Neural crest cell (in vitro differentiated cells): Measurements from ENCODE around the gene CYBA. TPM values are rescaled to one million over a fixed set of nuclear protein-coding genes. Genes with fewer than 3 reads are reported as not detected.
A peak's percentile ranks its signal among the peaks of the same experiment; 100 is the strongest.

Source experiments
- DNase-seq: peaks from one replicate; pipeline ENCODE4 v3.0.0; 2021; ENCODE audit warnings: low read depth, mixed read lengths, low spot score
- H3K27ac Mint-ChIP-seq: one replicate; pipeline ENCODE4 v1.8.0; 2021; ENCODE audit warnings: mild to moderate bottlenecking, mixed read lengths; ENCODE audit not compliant: unreplicated experiment
- H3K27me3 Mint-ChIP-seq: 2 replicates; pipeline ENCODE4 v1.8.0; 2021; ENCODE audit warnings: low read depth, mild to moderate bottlenecking, mixed read lengths
- H3K36me3 Mint-ChIP-seq: 2 replicates; pipeline ENCODE4 v1.8.0; 2021; ENCODE audit warnings: low read depth, mild to moderate bottlenecking, mixed read lengths
- H3K4me1 Mint-ChIP-seq: 2 replicates; pipeline ENCODE4 v1.8.0; 2021; ENCODE audit warnings: mixed read lengths
- H3K4me3 Mint-ChIP-seq: one replicate; pipeline ENCODE4 v1.8.0; 2021; ENCODE audit warnings: mild to moderate bottlenecking, mixed read lengths
- H3K9me3 Mint-ChIP-seq: 2 replicates; pipeline ENCODE4 v1.8.0; 2021; ENCODE audit warnings: mixed read lengths
- total RNA-seq: library from RNA; stranded (reverse); gene quantifications from 2 replicates; pipeline ENCODE4 v1.2.1, GENCODE V29; 2021
- TF ChIP-seq, protein P1 (sequence below): fragments of 200-600 bp; sonication (generic); conservative IDR thresholded peaks from 2 replicates; pipeline ENCODE4 v1.5.0; 2021; ENCODE audit warnings: antibody characterized with exemption, mild to moderate bottlenecking

The CYBA gene
- total RNA-seq, 1 donor from 2014 or later = 22.3 TPM

- Mint-ChIP-seq H3K27me3 (no peaks in the 10 kb centered on the region), H3K36me3 (no peaks in the 10 kb centered on the region), H3K4me3 (no peak overlapping the region), H3K9me3 (no peaks in the 10 kb centered on the region), H3K4me1 (peaks cover 12% of the 10 kb centered on the region), H3K27ac (no peak overlapping the region)
- TF ChIP-seq, protein P1, sequence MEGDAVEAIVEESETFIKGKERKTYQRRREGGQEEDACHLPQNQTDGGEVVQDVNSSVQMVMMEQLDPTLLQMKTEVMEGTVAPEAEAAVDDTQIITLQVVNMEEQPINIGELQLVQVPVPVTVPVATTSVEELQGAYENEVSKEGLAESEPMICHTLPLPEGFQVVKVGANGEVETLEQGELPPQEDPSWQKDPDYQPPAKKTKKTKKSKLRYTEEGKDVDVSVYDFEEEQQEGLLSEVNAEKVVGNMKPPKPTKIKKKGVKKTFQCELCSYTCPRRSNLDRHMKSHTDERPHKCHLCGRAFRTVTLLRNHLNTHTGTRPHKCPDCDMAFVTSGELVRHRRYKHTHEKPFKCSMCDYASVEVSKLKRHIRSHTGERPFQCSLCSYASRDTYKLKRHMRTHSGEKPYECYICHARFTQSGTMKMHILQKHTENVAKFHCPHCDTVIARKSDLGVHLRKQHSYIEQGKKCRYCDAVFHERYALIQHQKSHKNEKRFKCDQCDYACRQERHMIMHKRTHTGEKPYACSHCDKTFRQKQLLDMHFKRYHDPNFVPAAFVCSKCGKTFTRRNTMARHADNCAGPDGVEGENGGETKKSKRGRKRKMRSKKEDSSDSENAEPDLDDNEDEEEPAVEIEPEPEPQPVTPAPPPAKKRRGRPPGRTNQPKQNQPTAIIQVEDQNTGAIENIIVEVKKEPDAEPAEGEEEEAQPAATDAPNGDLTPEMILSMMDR = no peak
- DNase-seq = no peak
Measured at GRCh38 chr16:88657371-88657770, 6.5 kb upstream of the CYBA start.

DNA sequence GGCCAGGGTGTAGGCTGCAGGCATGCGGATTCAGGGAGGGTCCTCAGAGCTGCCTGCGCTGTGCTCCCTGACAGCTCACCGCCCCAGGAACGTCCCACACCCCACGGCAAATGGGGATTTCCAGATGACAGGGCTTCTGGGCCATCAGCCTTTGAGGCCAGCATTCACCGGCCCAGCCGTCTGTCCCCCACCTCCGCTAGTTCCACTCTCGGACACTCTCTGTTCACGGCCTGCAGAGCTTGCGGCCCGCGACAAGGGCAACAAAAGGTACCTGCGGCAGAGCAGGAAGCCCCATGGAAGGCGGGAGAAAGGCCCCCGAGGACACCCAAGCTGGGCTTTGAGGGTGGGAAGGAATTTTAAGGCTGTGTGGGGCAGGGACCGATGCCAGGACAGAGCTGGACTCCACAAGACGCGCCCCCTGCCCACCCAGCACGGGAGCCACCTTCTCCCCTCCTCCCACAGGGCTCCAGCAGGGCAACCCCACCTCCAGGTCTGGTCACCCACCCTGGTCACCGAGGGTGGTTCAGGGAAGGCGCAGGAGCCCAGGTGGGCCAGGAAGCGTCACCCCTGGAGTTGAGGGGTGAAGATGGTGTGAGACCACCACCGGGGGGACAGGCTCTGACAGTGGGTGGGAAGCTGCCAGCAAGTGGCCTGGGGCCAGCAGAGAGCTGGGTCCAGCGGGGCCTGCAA lies 5.6 kb upstream of the CYBA start:
- H3K27me3 Mint-ChIP-seq = no peaks in the 10 kb centered on the region
- H3K4me1 Mint-ChIP-seq = peaks cover 7% of the 10 kb centered on the region
- TF ChIP-seq, protein P1 = no peak
- no peaks in the 10 kb centered on the region for H3K9me3 Mint-ChIP-seq
- DNase-seq = no peak
- H3K27ac Mint-ChIP-seq = no peak overlapping the region
- no peak overlapping the region for H3K4me3 Mint-ChIP-seq
- H3K36me3 Mint-ChIP-seq = no peaks in the 10 kb centered on the region

- Mint-ChIP-seq H3K4me1 (peaks cover 6% of the 10 kb centered on the region), H3K4me3 (no peak overlapping the region), H3K9me3 (no peaks in the 10 kb centered on the region), H3K36me3 (no peaks in the 10 kb centered on the region), H3K27me3 (no peaks in the 10 kb centered on the region), H3K27ac (no peak overlapping the region)
- TF ChIP-seq, protein P1 = no peak
- no peak for DNase-seq
Measured at GRCh38 chr16:88655733-88656281, 5.0 kb upstream of the CYBA start.

GRCh38 chr16:88655053-88655732 lies 4.3 kb upstream of the CYBA start:
- Mint-ChIP-seq H3K27ac (peak overlapping the region; percentile 71), H3K4me3 (no peak overlapping the region), H3K36me3 (no peaks in the 10 kb centered on the region), H3K27me3 (no peaks in the 10 kb centered on the region), H3K9me3 (no peaks in the 10 kb centered on the region), H3K4me1 (peaks cover 8% of the 10 kb centered on the region)
- TF ChIP-seq, protein P1 = no peak
- no peak for DNase-seq

DNA sequence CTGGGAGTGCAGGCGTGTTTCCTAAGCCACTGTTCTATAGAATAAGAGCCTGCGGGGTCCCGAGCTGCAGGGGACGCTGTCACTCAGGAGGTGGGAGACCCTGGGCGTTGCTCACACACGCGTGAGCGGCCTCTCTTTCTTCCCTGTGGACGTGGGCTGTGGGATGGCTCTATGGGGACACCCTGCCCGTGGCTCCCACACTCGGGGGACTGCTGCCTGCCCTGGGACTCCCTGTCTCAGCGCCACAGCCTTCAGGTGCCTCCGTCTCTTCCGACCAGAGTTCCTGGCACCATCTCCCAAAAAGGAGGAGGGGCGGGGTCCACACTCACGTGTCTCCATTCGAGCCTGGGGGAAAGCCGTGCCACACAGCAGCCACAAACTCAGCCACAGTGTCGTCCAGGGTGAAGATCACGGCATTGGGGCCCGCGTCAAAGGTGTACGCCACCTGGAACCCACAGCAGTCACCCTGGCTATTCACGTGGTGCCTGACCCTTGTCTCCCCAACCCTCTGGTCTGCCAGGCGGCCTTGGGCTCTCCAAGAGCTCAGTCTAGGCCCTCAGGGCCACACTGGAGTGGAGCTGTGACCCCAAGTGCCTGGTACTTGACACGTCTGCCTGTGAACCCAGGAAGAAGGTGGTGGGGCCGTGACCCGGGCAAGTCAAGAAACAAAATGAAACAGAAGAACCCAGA lies 3.7 kb upstream of the CYBA start:
- no peak for DNase-seq
- no peak overlapping the region for H3K27ac Mint-ChIP-seq
- no peaks in the 10 kb centered on the region for H3K36me3 Mint-ChIP-seq
- H3K27me3 Mint-ChIP-seq = no peaks in the 10 kb centered on the region
- peak overlapping the region; percentile 38 for H3K4me3 Mint-ChIP-seq
- no peaks in the 10 kb centered on the region for H3K9me3 Mint-ChIP-seq
- TF ChIP-seq, protein P1 = no peak
- H3K4me1 Mint-ChIP-seq = peaks cover 9% of the 10 kb centered on the region
